ENCODE results near the gene OR2T12. TPM values are rescaled to one million over a fixed set of nuclear protein-coding genes. Genes with fewer than 3 reads are reported as not detected.
"Not testable (repeated sequence)": the region's sequence is repeated elsewhere in the genome, so short reads cannot be mapped to it uniquely, and the experiment has no call there.

OR2T12 gene, protein sequence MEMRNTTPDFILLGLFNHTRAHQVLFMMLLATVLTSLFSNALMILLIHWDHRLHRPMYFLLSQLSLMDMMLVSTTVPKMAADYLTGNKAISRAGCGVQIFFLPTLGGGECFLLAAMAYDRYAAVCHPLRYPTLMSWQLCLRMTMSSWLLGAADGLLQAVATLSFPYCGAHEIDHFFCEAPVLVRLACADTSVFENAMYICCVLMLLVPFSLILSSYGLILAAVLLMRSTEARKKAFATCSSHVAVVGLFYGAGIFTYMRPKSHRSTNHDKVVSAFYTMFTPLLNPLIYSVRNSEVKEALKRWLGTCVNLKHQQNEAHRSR
- polyA plus RNA-seq = not detected

DNA sequence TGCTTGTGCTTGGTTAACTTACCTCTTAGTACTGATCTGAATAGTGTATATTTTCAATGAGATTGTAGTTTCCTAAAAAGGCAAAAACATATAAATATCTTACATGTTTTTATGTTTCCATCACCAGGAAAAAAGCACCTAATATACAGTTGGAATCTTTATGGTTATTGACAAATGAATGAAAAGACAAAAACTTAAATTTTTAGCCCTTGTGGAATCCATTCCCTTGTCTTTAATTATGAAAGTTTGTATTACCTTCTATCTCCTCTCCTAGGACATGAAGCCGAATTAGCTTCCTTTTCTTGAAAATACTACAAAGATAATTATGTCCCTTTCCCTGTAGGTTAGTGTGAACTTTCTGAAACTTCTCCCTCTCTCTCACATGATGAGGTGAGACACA lies at the start of gene OR2T12:
Gene OR2T12 (minus strand): TSS at position 101 of the 400 bp plus-strand sequence. CDS start 7,846 bp downstream, outside the sequence.
- 66 to 88% (median 88%) methylated on average over 1 of the region's 1 CpG for WGBS, 3 donors
- no peak within 1 kb of the TSS for H3K27ac ChIP-seq (ENCODE audit: low read depth, low read length)

DNA sequence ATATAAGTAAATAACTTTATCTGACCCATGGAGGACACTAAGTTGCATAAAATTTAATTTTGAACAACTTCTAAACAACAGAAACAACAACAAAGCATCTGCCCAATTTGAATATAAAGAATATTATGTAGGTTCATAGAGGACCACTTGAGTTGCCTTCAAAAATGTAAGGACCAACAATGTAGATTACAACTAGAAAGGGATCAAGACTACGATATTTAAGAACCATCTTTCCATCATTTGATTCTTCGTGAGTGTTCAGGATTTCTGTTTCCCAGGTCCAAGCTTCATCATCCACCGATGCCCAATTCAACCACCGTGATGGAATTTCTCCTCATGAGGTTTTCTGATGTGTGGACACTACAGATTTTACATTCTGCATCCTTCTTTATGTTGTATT lies 45.3 kb upstream of the OR2T12 start, which contains the start of gene OR14C36:
Gene OR14C36 (plus strand): TSS at position 301 of the 400 bp plus-strand sequence. CDS start 0 bp downstream, at position 301.
- WGBS, 3 donors = 55 to 73% (median 69%) methylated on average over 4 of the region's 4 CpGs
- no peak within 1 kb of the TSS for H3K27ac ChIP-seq (ENCODE audit: low read depth, low read length)

- no peak overlapping the region for H3K27ac ChIP-seq (ENCODE audit: low read depth, low read length)
- 29 to 53% (median 46%) methylated on average over 3 of the region's 3 CpGs for WGBS, 3 donors
These were observed 40.2 kb upstream of the OR2T12 start for GRCh38 chr1:248343451-248343850.

GRCh38 chr1:248324468-248324867 lies 21.2 kb upstream of the OR2T12 start, which contains the start of gene OR2M7:
Gene OR2M7, minus strand, starts transcription at chr1:248324568. Its CDS starts 0 bp downstream, at chr1:248324568.
- 79 to 92% (median 85%) methylated on average over 1 of the region's 1 CpG for WGBS, 3 donors
- no peak within 1 kb of the TSS for H3K27ac ChIP-seq (ENCODE audit: low read depth, low read length)

- 79 to 93% (median 89%) methylated on average over 11 of the region's 11 CpGs for WGBS, 3 donors
- no peak overlapping the region for H3K27ac ChIP-seq (ENCODE audit: low read depth, low read length)
These were observed 13.6 kb upstream of the OR2T12 start for GRCh38 chr1:248316796-248317195.

- not testable (repeated sequence) for H3K27ac ChIP-seq (ENCODE audit: low read depth, low read length)
- WGBS, 3 donors = 82 to 88% (median 82%) methylated on average over 15 of the region's 15 CpGs
These were observed 3.5 kb upstream of the OR2T12 start for GRCh38 chr1:248306740-248307139.

DNA sequence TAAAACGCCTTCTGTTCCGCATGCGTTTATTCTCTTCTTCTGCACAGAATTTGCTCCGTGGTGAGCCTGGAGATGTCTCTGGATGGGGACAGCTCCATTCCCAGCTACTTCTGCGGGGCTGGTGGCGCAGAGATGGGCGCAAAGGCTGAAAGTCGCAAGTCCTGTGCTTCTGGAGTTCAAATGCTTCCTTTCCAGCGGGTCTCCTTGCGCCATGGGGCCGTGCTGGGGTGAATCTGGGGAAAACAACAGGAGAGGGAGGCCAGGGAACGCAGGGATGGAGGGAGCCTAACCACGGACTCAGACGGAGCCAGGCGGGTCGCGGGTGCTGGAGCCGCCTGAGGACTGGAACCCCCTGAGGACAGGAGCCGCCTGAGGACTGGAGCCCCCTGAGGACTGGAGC lies 2.9 kb upstream of the OR2T12 start:
- no peak overlapping the region for H3K27ac ChIP-seq (ENCODE audit: low read depth, low read length)
- WGBS, 3 donors = 83 to 89% (median 87%) methylated on average over 19 of the region's 19 CpGs

- H3K27ac ChIP-seq (ENCODE audit: low read depth, low read length) = not testable (repeated sequence)
- 70 to 85% (median 79%) methylated on average over 9 of the region's 9 CpGs for WGBS, 3 donors
These were observed 2.4 kb upstream of the OR2T12 start for GRCh38 chr1:248305672-248306071.

DNA sequence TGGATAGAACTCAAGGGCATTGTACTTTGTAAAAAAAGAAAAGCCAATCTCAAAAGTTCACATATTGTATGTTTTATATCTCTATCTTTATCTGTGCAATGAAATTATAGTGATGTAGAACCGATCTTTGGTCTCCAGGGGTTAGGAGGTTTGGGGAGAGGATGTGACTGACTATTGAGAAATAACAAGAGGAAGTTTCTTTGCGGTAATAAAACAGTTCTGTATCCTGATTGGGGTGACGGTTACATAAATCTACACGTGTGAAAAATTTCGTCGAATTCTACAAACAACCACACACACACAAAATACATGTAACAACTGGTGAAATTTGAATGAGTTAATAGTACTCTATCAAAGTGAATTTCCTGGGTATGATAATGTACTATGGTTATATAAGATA lies 14.8 kb downstream of the OR2T12 start:
- no peak overlapping the region for H3K27ac ChIP-seq (ENCODE audit: low read depth, low read length)
- 29 to 37% (median 33%) methylated on average over 6 of the region's 6 CpGs for WGBS, 3 donors

DNA sequence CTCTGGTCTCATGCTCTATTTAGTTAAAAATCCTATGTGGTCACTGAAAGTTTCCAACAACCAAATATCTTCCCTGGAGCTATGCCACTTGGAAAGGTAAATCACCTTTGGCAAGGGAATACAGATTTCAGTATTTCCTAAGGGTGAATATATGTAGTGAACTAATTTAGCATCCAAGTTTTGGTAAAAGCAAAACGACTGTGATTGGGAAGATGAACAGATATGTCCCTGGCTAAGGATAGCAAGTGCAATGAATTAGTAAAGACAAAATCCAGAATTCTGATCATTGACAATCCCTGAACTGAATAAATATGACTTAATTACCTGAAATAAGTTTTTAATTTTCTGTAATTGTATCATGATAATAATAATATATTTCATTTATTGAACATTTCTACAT lies 25.3 kb downstream of the OR2T12 start, which contains the start of gene OR2T33:
Gene OR2T33 (minus strand): TSS at position 101 of the 400 bp plus-strand sequence. CDS start 4,162 bp downstream, outside the sequence.
- 37 to 43% (median 39%) methylated on average over 1 of the region's 1 CpG for WGBS, 3 donors
- no peak within 1 kb of the TSS for H3K27ac ChIP-seq (ENCODE audit: low read depth, low read length)

GRCh38 chr1:248273225-248273624 lies 30.0 kb downstream of the OR2T12 start:
- H3K27ac ChIP-seq (ENCODE audit: low read depth, low read length) = not testable (repeated sequence)
- WGBS, 3 donors = 85 to 93% (median 90%) methylated on average over 5 to 12 of the region's 16 CpGs

DNA sequence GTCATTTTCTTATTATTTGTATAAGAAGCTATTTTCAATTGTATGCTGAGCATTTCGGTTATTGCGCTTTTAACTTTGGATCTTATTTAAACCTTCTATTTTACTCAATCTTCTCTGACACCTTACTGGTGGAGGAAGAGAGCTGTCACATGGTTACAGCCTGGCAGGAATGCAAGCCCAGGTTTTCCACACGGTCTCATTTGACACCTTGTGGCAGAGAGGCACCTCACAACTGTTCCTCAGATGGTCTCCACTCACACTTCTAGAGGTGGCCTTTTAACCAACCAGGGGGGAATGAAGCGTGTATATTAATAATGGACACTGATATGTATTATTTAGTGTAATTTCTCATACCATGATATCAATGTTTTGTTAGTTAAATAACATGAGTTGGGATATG lies 35.0 kb downstream of the OR2T12 start:
- WGBS, 3 donors = 52 to 71% (median 70%) methylated on average over 4 of the region's 4 CpGs
- H3K27ac ChIP-seq (ENCODE audit: low read depth, low read length) = no peak overlapping the region

DNA sequence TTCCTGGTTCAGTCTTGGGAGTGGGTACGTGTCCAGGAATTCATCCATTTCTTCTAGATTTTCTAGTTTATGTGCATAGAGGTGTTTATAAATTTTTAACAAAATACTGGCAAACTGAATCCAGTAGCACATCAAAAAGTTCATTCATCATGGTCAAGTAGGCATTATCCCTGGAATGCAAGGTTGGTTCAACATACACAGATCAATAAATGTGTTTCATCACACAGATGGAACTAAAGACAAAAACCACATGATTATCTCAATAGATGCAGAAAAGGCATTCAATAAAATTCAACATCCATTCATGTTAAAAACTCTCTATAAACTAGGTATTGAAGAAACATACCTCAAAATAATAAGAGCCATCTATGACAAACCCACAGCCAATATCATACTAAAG lies 43.9 kb downstream of the OR2T12 start:
- not testable (repeated sequence) for H3K27ac ChIP-seq (ENCODE audit: low read depth, low read length)
- WGBS, 3 donors = 48 to 80% (median 71%) methylated on average over 1 of the region's 1 CpG

GRCh38 chr1:248243204-248243603 lies 60.0 kb downstream of the OR2T12 start:
- H3K27ac ChIP-seq (ENCODE audit: low read depth, low read length) = no peak overlapping the region
- WGBS, 3 donors = 11 to 14% (median 11%) methylated on average over 14 of the region's 14 CpGs

Other genes with a start within 250 kb of the OR2T12 start
- not detected for gene OR2L13, start 208.2 kb downstream of the OR2T12 start, polyA plus RNA-seq
- gene OR2M5, start 158.3 kb downstream of the OR2T12 start, polyA plus RNA-seq = not detected
- not detected for gene OR2M2, start 128.6 kb downstream of the OR2T12 start, polyA plus RNA-seq
- gene OR2M3, start 106.2 kb downstream of the OR2T12 start, polyA plus RNA-seq = not detected
- not detected for gene OR2M4, start 72.0 kb downstream of the OR2T12 start, polyA plus RNA-seq
- not detected for gene OR2T33, start 25.4 kb downstream of the OR2T12 start, polyA plus RNA-seq
- not detected for gene OR2M7, start 21.1 kb upstream of the OR2T12 start, polyA plus RNA-seq
- not detected for gene OR14C36, start 45.4 kb upstream of the OR2T12 start, polyA plus RNA-seq
- not detected for gene OR2T4, start 58.2 kb upstream of the OR2T12 start, polyA plus RNA-seq
- gene OR2T6, start 72.3 kb upstream of the OR2T12 start, polyA plus RNA-seq = not detected
- not detected for gene OR2T1, start 99.6 kb upstream of the OR2T12 start, polyA plus RNA-seq
- not detected for gene OR2T2, start 142.2 kb upstream of the OR2T12 start, polyA plus RNA-seq
- not detected for gene OR2T3, start 169.9 kb upstream of the OR2T12 start, polyA plus RNA-seq
- gene OR2T5, start 185.2 kb upstream of the OR2T12 start, polyA plus RNA-seq = not detected
- not detected for gene OR2G6, start 204.6 kb upstream of the OR2T12 start, polyA plus RNA-seq